ENCODE data around the gene ZNF221.

GRCh38 chr19:43928820-43929219 lies 22.2 kb upstream of the ZNF221 start:
- TF ChIP-seq CTCF (IDR thresholded peaks at IDR 0.05), result no peak
- no peak for TF ChIP-seq POLR2A (IDR thresholded peaks at IDR 0.05)
- TF ChIP-seq EP300 (IDR thresholded peaks at IDR 0.05), result no peak
